ENCODE results near the gene RMDN3.

The RMDN3 gene

GRCh38 chr15:40747685-40748631 is 7.1 kb downstream of the RMDN3 start:
- no peak for DNase-seq

DNA sequence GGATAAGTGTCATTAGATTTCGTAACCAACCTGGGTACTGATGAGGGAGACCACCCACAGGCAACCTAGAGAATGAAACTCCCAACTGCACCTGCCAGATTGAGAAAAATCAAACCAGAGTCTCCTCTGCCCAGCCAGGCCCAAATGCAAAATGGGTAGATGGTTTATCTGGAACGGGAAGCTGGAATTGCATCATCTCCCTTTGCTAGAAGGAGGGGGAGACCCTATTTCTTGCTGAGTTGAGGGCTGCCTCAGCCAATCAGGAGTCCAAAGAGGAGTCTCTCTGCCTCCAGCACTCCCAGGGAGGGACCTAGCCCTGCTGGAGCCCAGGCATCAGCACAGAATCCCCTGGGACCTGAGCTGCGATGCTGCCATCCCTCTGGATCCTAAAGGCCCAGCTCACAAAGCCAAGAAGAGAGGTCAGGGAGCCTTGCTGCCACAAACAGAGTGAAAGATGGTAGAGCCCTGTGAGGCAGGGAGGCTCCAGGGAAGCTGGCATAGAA is 8.1 kb downstream of the RMDN3 start:
- DNase-seq: no peak

DNA sequence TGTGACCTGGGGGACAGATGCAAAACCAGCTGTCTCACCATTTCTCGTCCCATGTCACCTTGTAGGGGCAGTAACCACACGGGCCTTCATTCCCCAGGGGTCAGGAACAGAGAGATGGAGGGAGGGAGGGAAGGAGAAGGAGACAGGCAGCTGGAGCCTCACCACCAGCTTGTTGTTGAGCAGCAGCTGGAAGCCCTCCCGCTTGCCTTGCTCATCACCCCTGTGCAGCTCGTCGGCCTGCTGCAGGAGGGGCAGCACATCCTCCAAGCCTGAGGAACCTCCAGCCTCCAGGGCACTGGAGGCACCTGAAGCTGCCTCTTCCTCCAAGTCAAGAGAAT is 10.3 kb downstream of the RMDN3 start:
- no peak for DNase-seq

GRCh38 chr15:40743921-40744814 is 10.9 kb downstream of the RMDN3 start:
- peak; percentile 62 for DNase-seq

- DNase-seq: no peak
Observed at GRCh38 chr15:40743485-40743901, 11.6 kb downstream of the RMDN3 start.

GRCh38 chr15:40739854-40740253 is 15.2 kb downstream of the RMDN3 start:
- no peak for DNase-seq

DNA sequence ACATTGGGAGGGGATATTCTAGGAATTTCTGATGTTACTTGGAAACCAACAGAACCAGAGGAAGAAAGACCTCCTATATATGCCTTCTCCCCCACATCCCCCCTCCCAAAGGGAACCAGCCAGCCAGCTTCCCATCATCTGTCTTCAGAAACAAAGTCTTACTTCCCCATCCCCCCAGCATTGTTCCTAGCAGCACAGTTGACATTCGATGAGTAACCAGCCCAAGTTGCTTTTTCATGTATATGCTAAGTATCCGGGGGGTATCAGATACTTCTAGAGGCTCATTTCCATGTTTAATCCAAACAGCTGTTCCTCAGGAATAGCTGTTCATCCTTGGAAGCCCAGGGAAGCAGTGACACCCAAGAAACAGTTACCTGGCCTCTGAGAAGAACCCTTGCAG is 16.0 kb downstream of the RMDN3 start:
- no peak for DNase-seq

DNA sequence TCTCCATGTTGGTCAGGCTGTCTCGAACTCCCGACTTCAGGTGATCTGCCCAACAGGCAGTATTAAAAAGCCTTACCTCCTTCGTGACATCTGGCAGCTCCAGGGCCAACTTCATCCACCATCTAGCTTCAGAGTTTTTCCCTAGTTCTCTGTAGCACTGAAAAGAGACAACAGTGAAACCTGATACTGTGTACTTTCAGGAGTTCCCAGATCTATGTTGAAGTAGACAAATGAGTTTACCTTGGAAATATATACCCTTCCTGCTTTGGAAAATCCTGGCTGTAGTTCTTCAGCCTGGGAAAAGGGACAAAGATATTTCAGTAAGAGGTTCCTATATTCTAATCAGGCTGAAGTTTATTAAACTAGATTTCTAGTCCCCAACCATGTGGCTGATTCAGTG is 18.0 kb downstream of the RMDN3 start:
- DNase-seq: no peak

GRCh38 chr15:40736575-40736974 is 18.5 kb downstream of the RMDN3 start:
- DNase-seq: no peak

DNA sequence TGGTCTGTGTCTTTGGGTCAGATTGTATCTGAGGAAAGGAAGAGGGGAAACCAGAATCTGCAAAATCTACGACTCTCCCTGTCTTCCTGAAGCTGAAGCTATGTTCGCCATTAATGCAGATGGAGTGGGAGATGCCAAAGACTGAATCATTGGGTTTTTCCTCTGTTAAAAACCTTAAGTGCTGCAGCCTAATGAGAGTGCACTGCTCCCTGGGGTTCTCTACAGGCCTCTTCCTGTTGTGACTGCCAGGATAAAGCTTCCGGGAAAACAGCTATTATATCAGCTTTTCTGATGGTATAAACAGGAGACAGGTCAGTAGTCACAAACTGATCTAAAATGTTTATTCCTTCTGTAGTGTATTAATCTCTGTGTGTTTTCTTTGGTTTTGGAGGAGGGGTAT is 24.0 kb downstream of the RMDN3 start:
- no peak for DNase-seq

- DNase-seq: no peak
Observed at GRCh38 chr15:40723919-40724318, 31.1 kb downstream of the RMDN3 start.

DNA sequence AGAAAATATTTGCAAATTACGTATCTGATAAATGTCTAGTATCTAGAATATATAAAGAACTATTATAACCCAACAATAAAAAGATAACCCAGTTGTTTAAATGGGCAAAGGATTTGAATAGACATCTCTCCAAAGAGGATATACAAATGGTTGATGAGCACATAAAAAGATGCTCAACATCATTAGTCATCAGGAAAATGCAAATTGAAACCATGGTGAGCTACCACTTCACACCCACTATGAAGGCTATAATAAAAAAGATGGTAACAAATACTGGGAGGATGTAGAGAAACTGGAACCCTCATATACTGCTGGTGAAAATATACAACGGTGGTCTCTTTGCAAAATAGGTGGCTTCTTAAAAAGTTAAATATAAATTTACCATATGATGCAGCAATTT is 32.1 kb downstream of the RMDN3 start:
- DNase-seq: no peak

- no peak for DNase-seq
Observed at GRCh38 chr15:40722354-40722753, 32.7 kb downstream of the RMDN3 start.

- DNase-seq: no peak
Observed at GRCh38 chr15:40721701-40722100, 33.4 kb downstream of the RMDN3 start.

DNA sequence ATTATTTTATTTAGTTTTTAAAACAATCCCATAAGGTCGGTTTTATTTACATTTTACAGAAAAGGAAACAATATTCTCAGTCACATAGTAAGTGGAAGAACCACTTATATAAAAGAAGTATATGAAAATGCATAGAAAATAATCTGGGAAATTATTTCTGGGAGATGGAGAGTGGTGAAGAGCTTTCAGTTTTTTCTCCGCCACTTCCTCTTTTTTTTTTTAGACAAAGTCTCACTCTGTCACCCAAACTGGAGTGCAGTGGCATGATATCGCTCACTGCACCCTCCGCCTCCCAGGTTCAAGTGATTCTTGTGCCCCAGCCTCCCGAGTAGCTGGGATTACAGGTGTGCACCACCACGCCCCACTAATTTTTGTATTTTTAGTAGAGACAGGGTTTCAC is 38.9 kb downstream of the RMDN3 start:
- no peak for DNase-seq

DNA sequence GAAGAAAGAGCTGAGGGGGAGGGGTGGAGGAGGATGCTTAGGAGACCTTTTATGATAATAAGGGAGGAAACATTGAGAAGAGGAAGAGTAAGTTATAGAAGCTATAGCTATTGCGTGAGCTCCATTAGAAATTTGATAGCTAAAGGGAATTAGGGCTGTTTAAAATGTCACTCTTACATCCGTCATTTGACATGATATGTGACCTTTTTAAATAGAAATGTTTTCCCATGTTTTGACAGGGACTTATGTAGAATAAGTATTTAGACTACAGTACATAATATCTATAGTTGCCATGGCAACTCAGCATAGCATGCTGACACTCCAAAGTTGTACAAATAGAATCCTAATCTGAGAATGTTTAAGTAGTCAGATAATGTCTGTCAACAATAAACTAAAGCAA is 40.9 kb downstream of the RMDN3 start:
- no peak for DNase-seq

DNA sequence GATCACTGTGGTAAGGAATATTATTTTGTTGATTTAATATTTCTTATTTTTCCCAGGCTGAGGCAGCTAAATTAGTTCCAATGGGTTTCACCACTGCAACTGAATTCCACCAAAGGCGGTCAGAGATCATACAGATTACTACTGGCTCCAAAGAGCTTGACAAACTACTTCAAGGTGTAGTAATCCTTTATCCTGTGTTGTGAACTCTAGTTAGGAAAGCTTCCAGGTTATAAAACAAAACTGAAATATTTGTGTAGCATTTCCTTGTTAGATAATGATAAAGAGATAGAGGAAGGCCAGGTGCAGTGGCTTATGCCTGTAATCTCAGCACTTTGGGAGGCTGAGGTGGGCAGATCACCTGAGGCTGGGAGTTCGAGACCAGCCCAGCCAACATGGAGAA is 48.9 kb downstream of the RMDN3 start:
- DNase-seq: no peak

- DNase-seq: no peak
Observed at GRCh38 chr15:40702077-40702476, 53.0 kb downstream of the RMDN3 start.

- no peak for DNase-seq
Observed at GRCh38 chr15:40697916-40698315, 57.1 kb downstream of the RMDN3 start.

DNA sequence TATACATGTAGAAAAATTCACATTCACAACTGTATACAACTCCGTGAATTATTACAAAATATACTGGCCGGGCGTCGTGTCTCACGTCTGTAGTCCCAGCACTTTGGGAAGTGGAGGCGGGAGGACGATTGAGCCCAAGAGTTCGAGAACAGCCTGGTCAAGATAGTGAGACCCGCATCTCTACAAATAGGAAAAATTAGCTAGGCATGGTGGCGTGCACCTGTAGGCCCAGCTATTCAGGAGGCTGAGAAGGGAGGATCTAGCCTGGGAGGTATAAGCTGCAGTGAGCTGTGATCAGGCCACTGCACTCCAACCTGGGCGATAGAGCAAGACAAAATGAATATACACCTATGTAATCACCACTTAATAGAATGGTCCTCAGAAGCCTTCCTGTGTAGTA is 58.8 kb downstream of the RMDN3 start:
- no peak for DNase-seq

DNA sequence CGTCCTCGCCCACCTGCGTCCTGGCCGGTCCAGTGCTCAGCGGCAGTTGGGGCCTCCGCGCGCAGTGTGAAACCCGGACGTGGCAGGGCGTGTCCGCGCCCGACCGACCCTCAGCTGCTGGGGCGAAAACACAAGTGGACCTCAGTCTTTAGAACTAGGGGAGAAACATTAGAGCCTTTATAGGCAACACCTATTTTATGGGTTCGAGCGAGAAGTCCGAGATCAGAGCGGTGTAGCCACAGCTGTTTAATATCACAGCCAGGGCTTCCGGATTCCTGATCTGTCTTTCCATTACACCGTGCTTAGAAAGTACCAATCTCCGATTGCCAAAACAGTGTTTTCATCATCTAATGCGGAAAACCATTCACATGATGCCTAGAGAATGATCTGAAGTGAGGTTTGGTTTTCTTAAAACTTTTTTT is 59.6 kb downstream of the RMDN3 start:
- no peak for DNase-seq

GRCh38 chr15:40694688-40695468 is 60.2 kb downstream of the RMDN3 start, which contains the start of gene RAD51:
TSS of gene RAD51 (plus strand) at chr15:40695174. CDS start at chr15:40698759, 3,585 bp downstream.
- peak; percentile 93 for DNase-seq
